Measurements from ENCODE around the gene PDCD4. TPM values are rescaled to one million over a fixed set of nuclear protein-coding genes. Genes with fewer than 3 reads are reported as not detected.

The PDCD4 gene
- total RNA-seq, 1 experiment from 2014 or later: 19.4 TPM

DNA sequence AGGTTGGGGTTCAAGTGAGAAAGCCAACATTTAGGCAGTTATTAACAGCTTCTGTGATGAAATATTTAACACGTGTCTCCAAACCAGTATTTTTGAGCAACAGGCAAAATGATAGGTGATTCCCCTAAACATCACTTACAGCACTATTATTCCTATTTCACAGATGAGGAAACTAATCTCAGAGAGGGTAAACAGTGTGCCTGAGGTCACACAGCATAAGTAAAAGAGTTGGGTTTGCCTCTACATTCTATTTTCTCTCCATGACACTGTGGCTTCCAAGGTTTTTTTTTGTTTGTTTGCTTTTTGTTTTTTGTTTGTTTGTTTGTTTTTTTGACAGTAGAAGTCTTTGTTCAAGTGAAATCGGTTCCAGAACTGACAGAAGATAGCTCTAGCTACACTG lies 43.2 kb upstream of the PDCD4 start:
- no peak for TF ChIP-seq EZH2 (IDR thresholded peaks at IDR 0.05; ENCODE audit: low read length, unreplicated experiment)
- TF ChIP-seq CTCF (conservative IDR thresholded peaks at IDR 0.05; ENCODE audit: low read depth, low read length): no peak
- TF ChIP-seq EZH2phosphoT487 (IDR thresholded peaks at IDR 0.05; ENCODE audit: borderline replicate concordance, low read length): no peak
- POLR2A ChIA-PET (ENCODE audit: unreplicated experiment): no interaction called here
- CTCF ChIA-PET: no interaction called here
- no peaks in the 10 kb centered on the region for H3K27me3 ChIP-seq (ENCODE audit: low read length)
- H2AFZ ChIP-seq (ENCODE audit: low read length): no peak overlapping the region
- H3F3A ChIP-seq (ENCODE audit: low read length, unreplicated experiment): no peaks in the 10 kb centered on the region
- H3K9me2 ChIP-seq (replicated peaks; ENCODE audit: low read length): no peaks in the 10 kb centered on the region
- peaks cover 9% of the 10 kb centered on the region for H3K4me1 ChIP-seq (ENCODE audit: insufficient read depth, low read length)
- no peaks in the 10 kb centered on the region for H3K79me2 ChIP-seq (ENCODE audit: low read length)
- no peaks in the 10 kb centered on the region for H3K9me3 ChIP-seq (ENCODE audit: low read length)
- BruUV-seq (replicated peaks): no TSS peak
- no peak overlapping the region for H3K4me3 ChIP-seq (ENCODE audit: low read length)
- ATAC-seq (no peak), DNase-seq (no peak)
- H4K20me1 ChIP-seq (ENCODE audit: low read length): no peaks in the 10 kb centered on the region
- H3K36me3 ChIP-seq (ENCODE audit: low read depth, low read length): no peaks in the 10 kb centered on the region
- intact Hi-C loops (cut with micrococcal nuclease): no loop called here
- H3K4me2 ChIP-seq (ENCODE audit: low read length): no peak overlapping the region
- H3K9ac ChIP-seq (ENCODE audit: low read length): no peak overlapping the region
- no peak overlapping the region for H3K27ac ChIP-seq (ENCODE audit: low read length)

DNA sequence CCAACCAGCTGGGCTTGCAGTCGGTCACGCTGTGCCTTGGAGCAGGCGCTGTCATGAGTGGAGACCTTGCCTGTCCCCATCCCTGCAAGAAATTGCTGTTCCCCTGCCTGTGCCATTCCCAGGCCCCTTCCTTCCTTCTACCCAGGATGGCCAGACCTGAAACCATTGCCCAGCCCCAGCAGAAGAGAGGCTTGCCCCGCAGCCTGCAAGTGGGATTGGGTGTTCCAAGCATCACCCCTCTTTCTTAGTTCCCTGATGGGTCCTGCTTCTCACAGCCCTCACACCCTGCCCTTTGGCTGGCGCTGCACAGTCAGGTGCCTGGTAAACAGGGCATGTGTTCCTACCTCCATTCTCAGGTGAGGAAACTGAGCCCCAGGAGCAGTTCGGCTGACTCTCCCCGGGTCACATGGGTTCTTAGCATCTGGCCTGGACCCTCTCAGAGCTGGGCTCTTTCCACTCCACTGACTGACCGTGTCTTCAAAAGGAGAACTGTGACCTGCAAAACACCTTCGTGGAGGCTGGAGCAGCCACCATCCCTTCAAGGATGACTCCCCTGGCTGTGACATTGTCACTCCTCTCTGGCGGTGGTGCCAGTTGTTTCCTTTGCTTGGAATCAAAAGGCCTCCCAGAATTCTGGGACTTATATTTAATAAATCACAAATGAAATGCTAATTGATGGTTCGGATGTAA lies 41.9 kb upstream of the PDCD4 start:
- H3K9ac ChIP-seq (ENCODE audit: low read length): no peak overlapping the region
- no peaks in the 10 kb centered on the region for H3K36me3 ChIP-seq (ENCODE audit: low read depth, low read length)
- H3K27ac ChIP-seq (ENCODE audit: low read length): no peak overlapping the region
- H3K4me1 ChIP-seq (ENCODE audit: insufficient read depth, low read length): peaks cover 9% of the 10 kb centered on the region
- no peaks in the 10 kb centered on the region for H3K27me3 ChIP-seq (ENCODE audit: low read length)
- no peak for DNase-seq
- H3K9me3 ChIP-seq (ENCODE audit: low read length): no peaks in the 10 kb centered on the region
- no TSS peak for BruUV-seq (replicated peaks)
- no peak for TF ChIP-seq EZH2 (IDR thresholded peaks at IDR 0.05; ENCODE audit: low read length, unreplicated experiment)
- TF ChIP-seq EZH2phosphoT487 (IDR thresholded peaks at IDR 0.05; ENCODE audit: borderline replicate concordance, low read length): no peak
- TF ChIP-seq CTCF (conservative IDR thresholded peaks at IDR 0.05; ENCODE audit: low read depth, low read length): no peak
- intact Hi-C loops (cut with micrococcal nuclease): no loop called here
- no peak for ATAC-seq
- no peak overlapping the region for H3K4me3 ChIP-seq (ENCODE audit: low read length)
- H3K9me2 ChIP-seq (replicated peaks; ENCODE audit: low read length): no peaks in the 10 kb centered on the region
- H3F3A ChIP-seq (ENCODE audit: low read length, unreplicated experiment): no peaks in the 10 kb centered on the region
- ChIA-PET CTCF (no interaction called here), POLR2A (ENCODE audit: unreplicated experiment) (no interaction called here)
- no peak overlapping the region for H2AFZ ChIP-seq (ENCODE audit: low read length)
- H3K79me2 ChIP-seq (ENCODE audit: low read length): no peaks in the 10 kb centered on the region
- H3K4me2 ChIP-seq (ENCODE audit: low read length): no peak overlapping the region
- no peaks in the 10 kb centered on the region for H4K20me1 ChIP-seq (ENCODE audit: low read length)

DNA sequence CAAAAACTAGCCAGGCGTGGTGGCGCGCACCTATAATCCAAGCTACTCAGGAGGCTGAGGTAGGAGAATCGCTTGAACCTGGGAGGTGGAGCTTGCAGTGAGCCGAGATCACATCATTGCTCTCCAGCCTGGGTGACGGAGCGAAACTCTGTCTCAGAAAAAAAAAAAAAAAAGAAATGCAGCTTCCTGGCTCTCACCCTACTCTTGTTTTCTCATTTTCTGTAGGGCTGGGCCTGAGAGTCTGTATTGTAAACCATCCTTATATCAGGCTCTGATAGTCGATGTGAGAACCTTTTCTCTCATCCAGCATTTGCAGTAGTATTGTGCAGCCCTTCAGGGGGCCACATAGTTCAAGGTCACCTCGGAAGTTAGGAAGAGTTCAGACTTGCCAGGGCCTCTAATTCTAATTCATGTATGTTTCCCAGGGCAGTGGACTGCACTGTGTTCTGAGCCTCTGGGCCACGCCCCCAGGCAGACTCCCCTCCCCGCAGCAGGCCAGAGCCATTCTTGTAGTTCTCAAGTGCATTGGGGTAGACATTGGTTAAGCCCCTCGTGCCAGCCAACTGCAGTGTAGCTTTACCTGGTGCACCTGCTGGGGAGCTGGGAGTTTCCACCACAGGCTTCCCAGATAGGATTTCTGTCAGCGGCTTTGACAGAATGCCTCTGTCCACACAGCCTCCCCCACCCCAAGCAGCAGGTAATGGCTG lies 38.3 kb upstream of the PDCD4 start:
- intact Hi-C loops (cut with micrococcal nuclease): no loop called here
- Histone ChIP-seq H3K4me3 (ENCODE audit: low read length) (no peak overlapping the region), H3K79me2 (ENCODE audit: low read length) (no peaks in the 10 kb centered on the region), H3K9me3 (ENCODE audit: low read length) (no peaks in the 10 kb centered on the region), H3K27me3 (ENCODE audit: low read length) (no peaks in the 10 kb centered on the region), H3F3A (ENCODE audit: low read length, unreplicated experiment) (no peaks in the 10 kb centered on the region), H2AFZ (ENCODE audit: low read length) (no peak overlapping the region), H3K36me3 (ENCODE audit: low read depth, low read length) (no peaks in the 10 kb centered on the region), H3K4me1 (ENCODE audit: insufficient read depth, low read length) (no peaks in the 10 kb centered on the region), H4K20me1 (ENCODE audit: low read length) (no peaks in the 10 kb centered on the region), H3K9ac (ENCODE audit: low read length) (no peak overlapping the region), H3K4me2 (ENCODE audit: low read length) (no peak overlapping the region), H3K9me2 (replicated peaks; ENCODE audit: low read length) (no peaks in the 10 kb centered on the region), H3K27ac (ENCODE audit: low read length) (no peak overlapping the region)
- no TSS peak for BruUV-seq (replicated peaks)
- ChIA-PET POLR2A (ENCODE audit: unreplicated experiment) (no interaction called here), CTCF (no interaction called here)
- no peak for DNase-seq
- TF ChIP-seq CTCF (conservative IDR thresholded peaks at IDR 0.05; ENCODE audit: low read depth, low read length) (no peak), EZH2phosphoT487 (IDR thresholded peaks at IDR 0.05; ENCODE audit: borderline replicate concordance, low read length) (no peak)
- no peak for ATAC-seq
